Activated CD4-positive, CD25-positive, alpha-beta regulatory T cell treated with anti-CD3 and anti-CD28 coated beads, Interleukin-2, amount 50 U/mL, for 72 hours (primary cell): ENCODE results near the gene P2RX1.

Experiments
- DNase-seq: peaks from one replicate; pipeline ENCODE4 v3.0.0; 2021

The P2RX1 gene

GRCh38 chr17:3923466-3924190 lies 7.4 kb upstream of the P2RX1 start:
- DNase-seq: no peak

GRCh38 chr17:3922765-3923164 lies 6.5 kb upstream of the P2RX1 start:
- no peak for DNase-seq

GRCh38 chr17:3921502-3922319 lies 5.4 kb upstream of the P2RX1 start:
- no peak for DNase-seq

GRCh38 chr17:3921006-3921405 lies 4.7 kb upstream of the P2RX1 start:
- DNase-seq: no peak

GRCh38 chr17:3919123-3919624 lies 2.9 kb upstream of the P2RX1 start:
- DNase-seq: no peak

- DNase-seq: no peak
Measured at GRCh38 chr17:3918372-3919122, 2.3 kb upstream of the P2RX1 start.

- DNase-seq: no peak
Measured at GRCh38 chr17:3917391-3917931, 1.2 kb upstream of the P2RX1 start.

- no peak for DNase-seq
Measured at GRCh38 chr17:3916825-3917224, 560 bp upstream of the P2RX1 start.

GRCh38 chr17:3915581-3915994 lies 677 bp downstream of the P2RX1 start:
- no peak for DNase-seq

- no peak for DNase-seq
Measured at GRCh38 chr17:3914312-3914670, 2.0 kb downstream of the P2RX1 start.

- peak; percentile 89 for DNase-seq
Measured at GRCh38 chr17:3913531-3914311, 2.5 kb downstream of the P2RX1 start.

GRCh38 chr17:3912827-3913226 lies 3.4 kb downstream of the P2RX1 start:
- no peak for DNase-seq

- DNase-seq: peak; percentile 59
Measured at GRCh38 chr17:3911271-3912053, 4.8 kb downstream of the P2RX1 start.

GRCh38 chr17:3910420-3911270 lies 5.6 kb downstream of the P2RX1 start:
- no peak for DNase-seq

- DNase-seq: no peak
Measured at GRCh38 chr17:3909257-3909656, 7.0 kb downstream of the P2RX1 start.

- no peak for DNase-seq
Measured at GRCh38 chr17:3907483-3908216, 8.6 kb downstream of the P2RX1 start.

- no peak for DNase-seq
Measured at GRCh38 chr17:3906881-3907280, 9.4 kb downstream of the P2RX1 start.

GRCh38 chr17:3905017-3905520 lies 11.2 kb downstream of the P2RX1 start:
- no peak for DNase-seq

GRCh38 chr17:3904501-3904900 lies 11.8 kb downstream of the P2RX1 start:
- no peak for DNase-seq

- DNase-seq: no peak
Measured at GRCh38 chr17:3903881-3904290, 12.4 kb downstream of the P2RX1 start.
